ENCODE measurements around the gene KLHDC10. TPM values are rescaled to one million over a fixed set of nuclear protein-coding genes. Genes with fewer than 3 reads are reported as not detected.
A peak's percentile ranks its signal among the peaks of the same experiment; 100 is the strongest.

KLHDC10 gene
- total and polyA plus RNA-seq, 4 experiments from 2014 or later, result 0.46 to 22.3 (median 11.7) TPM

DNA sequence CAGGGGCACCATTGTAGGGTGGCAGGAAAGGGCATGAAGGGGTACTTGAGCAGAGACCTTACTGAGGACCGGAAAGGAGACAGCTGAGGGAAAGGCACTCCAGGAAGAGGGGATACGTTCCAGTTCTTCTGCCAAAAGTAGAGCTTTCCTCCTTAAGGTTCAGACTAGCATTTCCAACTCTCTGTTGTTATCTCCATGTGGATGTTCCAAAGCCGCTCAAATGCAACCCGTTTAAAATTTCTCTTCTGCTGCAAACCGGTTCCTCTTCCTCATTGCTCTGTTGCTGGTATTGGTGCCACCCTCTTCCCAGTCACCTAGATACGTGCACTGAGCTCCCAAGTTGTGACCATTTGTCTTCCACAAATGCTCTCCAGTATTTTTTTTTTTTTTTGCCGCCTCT is 87.4 kb downstream of the KLHDC10 start:
- Histone ChIP-seq H3K36me3 (ENCODE audit: insufficient read depth, low read length) (peaks cover 4% of the 10 kb centered on the region), H3K27me3 (ENCODE audit: insufficient read depth, low read length) (no peaks in the 10 kb centered on the region), H3K4me1 (ENCODE audit: insufficient read depth, low read length) (peaks cover 4% of the 10 kb centered on the region), H3K27ac (ENCODE audit: low read depth, low read length) (no peak overlapping the region), H3K4me3 (ENCODE audit: low read length in 2 of 2) (no peak overlapping the region), H3K9me3 (ENCODE audit: control insufficient read depth in 1 of 2, low read length in 2 of 2) (no peaks in the 10 kb centered on the region)
- Mint-ChIP-seq H3K4me3 (no peak overlapping the region), H3K9me3 (peaks cover 0 to 41% (median 19%) of the 10 kb centered on the region in 8 donors), H3K36me3 (peaks cover 39 to 42% of the 10 kb centered on the region in 2 donors), H3K27me3 (peaks cover 0 to 2% of the 10 kb centered on the region in 2 donors), H3K4me1 (no peaks in the 10 kb centered on the region), H3K27ac (no peak overlapping the region)
- ChIA-PET CTCF (ENCODE audit: partially characterized antibody) (no interaction called here), POLR2A (ENCODE audit: partially characterized antibody) (no interaction called here)
- no peak for DNase-seq
- intact Hi-C loops (cut with micrococcal nuclease), result no loop called here

DNA sequence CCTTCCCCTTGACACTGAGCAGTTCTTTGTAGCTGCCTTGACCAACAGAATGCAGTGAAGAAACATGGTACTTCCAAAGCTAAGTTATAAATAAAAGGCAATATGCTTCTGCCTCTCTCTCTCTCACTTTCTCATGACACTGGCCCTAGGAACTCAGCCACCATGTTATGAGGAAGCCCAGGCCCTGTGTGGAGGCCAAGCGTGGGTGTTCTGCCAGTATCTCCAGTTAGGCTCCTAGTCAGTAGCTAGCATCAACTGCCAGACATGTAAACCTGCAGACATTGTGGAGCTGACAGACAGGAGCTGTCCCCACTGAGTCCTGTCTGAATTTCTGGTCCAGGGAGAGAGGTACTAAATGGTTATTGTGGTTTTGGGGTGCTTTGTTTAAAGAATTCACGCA is 89.7 kb downstream of the KLHDC10 start:
- no peak overlapping the region for H3K27ac ChIP-seq (ENCODE audit: low read depth, low read length)
- peaks cover 58 to 60% of the 10 kb centered on the region in 2 donors for H3K36me3 Mint-ChIP-seq
- no peaks in the 10 kb centered on the region for H3K4me1 Mint-ChIP-seq
- H3K9me3 ChIP-seq (ENCODE audit: control insufficient read depth in 1 of 2, low read length in 2 of 2), result no peaks in the 10 kb centered on the region
- intact Hi-C loops (cut with micrococcal nuclease), result no loop called here
- H3K9me3 Mint-ChIP-seq, result peaks cover 0 to 41% (median 19%) of the 10 kb centered on the region in 8 donors
- POLR2A ChIA-PET (ENCODE audit: partially characterized antibody), result no interaction called here
- H3K27me3 ChIP-seq (ENCODE audit: insufficient read depth, low read length), result no peaks in the 10 kb centered on the region
- peak overlapping the region in 1 of 7 donors; percentile 13 for H3K27ac Mint-ChIP-seq
- DNase-seq, result no peak
- no peaks in the 10 kb centered on the region for H3K4me1 ChIP-seq (ENCODE audit: insufficient read depth, low read length)
- H3K36me3 ChIP-seq (ENCODE audit: insufficient read depth, low read length), result peaks cover 17% of the 10 kb centered on the region
- CTCF ChIA-PET (ENCODE audit: partially characterized antibody), result no interaction called here
- H3K27me3 Mint-ChIP-seq, result peaks cover 0 to 2% of the 10 kb centered on the region in 2 donors
- H3K4me3 ChIP-seq (ENCODE audit: low read length in 2 of 2), result no peak overlapping the region
- no peak overlapping the region for H3K4me3 Mint-ChIP-seq

DNA sequence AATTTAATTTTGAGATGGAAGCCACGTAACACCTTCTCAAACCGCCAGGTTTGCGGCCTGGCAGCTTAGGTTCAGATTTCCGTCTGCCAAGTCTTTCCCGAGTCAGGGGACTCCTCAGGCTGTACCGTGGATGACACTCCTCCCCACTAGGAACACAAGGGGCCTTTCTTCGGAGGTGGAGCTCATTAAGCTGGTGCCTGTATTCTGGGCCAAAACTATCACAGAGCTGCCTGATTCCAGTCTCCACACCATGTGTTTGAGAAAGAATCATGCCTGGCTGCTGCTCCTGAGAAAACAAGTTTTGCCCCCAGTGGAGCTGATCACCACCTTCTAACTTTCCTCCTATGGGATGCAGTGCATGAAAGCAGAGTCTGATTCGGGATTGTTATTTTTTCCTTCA is 90.1 kb downstream of the KLHDC10 start:
- H3K27ac Mint-ChIP-seq, result no peak overlapping the region
- intact Hi-C loops (cut with micrococcal nuclease), result no loop called here
- H3K4me3 ChIP-seq (ENCODE audit: low read length in 2 of 2), result no peak overlapping the region
- H3K4me1 ChIP-seq (ENCODE audit: insufficient read depth, low read length), result no peaks in the 10 kb centered on the region
- DNase-seq, result no peak
- no peak overlapping the region for H3K4me3 Mint-ChIP-seq
- POLR2A ChIA-PET (ENCODE audit: partially characterized antibody), result no interaction called here
- no peaks in the 10 kb centered on the region for H3K4me1 Mint-ChIP-seq
- H3K9me3 ChIP-seq (ENCODE audit: control insufficient read depth in 1 of 2, low read length in 2 of 2), result no peaks in the 10 kb centered on the region
- no peak overlapping the region for H3K27ac ChIP-seq (ENCODE audit: low read depth, low read length)
- H3K9me3 Mint-ChIP-seq, result peaks cover 0 to 40% (median 18%) of the 10 kb centered on the region in 8 donors
- H3K27me3 Mint-ChIP-seq, result peaks cover 0 to 2% of the 10 kb centered on the region in 2 donors
- CTCF ChIA-PET (ENCODE audit: partially characterized antibody), result no interaction called here
- H3K27me3 ChIP-seq (ENCODE audit: insufficient read depth, low read length), result no peaks in the 10 kb centered on the region
- H3K36me3 Mint-ChIP-seq, result peaks cover 62 to 65% of the 10 kb centered on the region in 2 donors
- H3K36me3 ChIP-seq (ENCODE audit: insufficient read depth, low read length), result peaks cover 19% of the 10 kb centered on the region

DNA sequence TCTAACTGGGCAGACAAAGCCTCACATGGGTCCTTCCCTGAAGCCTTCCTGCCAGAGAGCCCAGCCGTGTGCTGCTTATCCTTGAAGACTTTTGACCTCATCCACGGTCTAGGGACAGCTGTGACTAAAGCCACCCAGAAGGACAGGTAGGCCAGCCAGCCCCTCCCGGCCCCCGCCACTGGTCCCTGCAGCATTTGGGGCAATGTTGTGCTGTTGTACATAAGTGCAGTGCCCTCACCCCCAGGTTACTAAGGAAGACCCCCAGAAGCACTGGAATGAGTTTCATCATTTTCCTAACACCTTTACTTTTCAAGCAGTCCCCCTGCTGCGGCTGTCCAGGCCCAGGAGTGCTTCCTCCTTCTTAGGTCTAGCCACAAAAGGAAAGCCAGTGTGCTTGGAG is 91.9 kb downstream of the KLHDC10 start:
- H3K9me3 Mint-ChIP-seq, result peaks cover 0 to 29% (median 13%) of the 10 kb centered on the region in 8 donors
- H3K4me1 Mint-ChIP-seq, result no peaks in the 10 kb centered on the region
- no peak for DNase-seq
- CTCF ChIA-PET (ENCODE audit: partially characterized antibody), result interaction anchor here (1.3 kb wide), 1 partner anchor 20 kb away, joined by 3 read pairs; no protein-coding TSS in a partner anchor
- no peak overlapping the region for H3K27ac Mint-ChIP-seq
- no peaks in the 10 kb centered on the region for H3K4me1 ChIP-seq (ENCODE audit: insufficient read depth, low read length)
- no peaks in the 10 kb centered on the region for H3K27me3 ChIP-seq (ENCODE audit: insufficient read depth, low read length)
- POLR2A ChIA-PET (ENCODE audit: partially characterized antibody), result interaction anchor here (0.7 kb wide), 1 partner anchor 917 kb away, joined by 3 read pairs; no protein-coding TSS in a partner anchor
- H3K4me3 ChIP-seq (ENCODE audit: low read length in 2 of 2), result no peak overlapping the region
- no peak overlapping the region for H3K4me3 Mint-ChIP-seq
- peaks cover 19% of the 10 kb centered on the region for H3K36me3 ChIP-seq (ENCODE audit: insufficient read depth, low read length)
- peaks cover 63 to 70% of the 10 kb centered on the region in 2 donors for H3K36me3 Mint-ChIP-seq
- H3K9me3 ChIP-seq (ENCODE audit: control insufficient read depth in 1 of 2, low read length in 2 of 2), result no peaks in the 10 kb centered on the region
- intact Hi-C loops (cut with micrococcal nuclease), result no loop called here
- H3K27ac ChIP-seq (ENCODE audit: low read depth, low read length), result no peak overlapping the region
- no peaks in the 10 kb centered on the region for H3K27me3 Mint-ChIP-seq

DNA sequence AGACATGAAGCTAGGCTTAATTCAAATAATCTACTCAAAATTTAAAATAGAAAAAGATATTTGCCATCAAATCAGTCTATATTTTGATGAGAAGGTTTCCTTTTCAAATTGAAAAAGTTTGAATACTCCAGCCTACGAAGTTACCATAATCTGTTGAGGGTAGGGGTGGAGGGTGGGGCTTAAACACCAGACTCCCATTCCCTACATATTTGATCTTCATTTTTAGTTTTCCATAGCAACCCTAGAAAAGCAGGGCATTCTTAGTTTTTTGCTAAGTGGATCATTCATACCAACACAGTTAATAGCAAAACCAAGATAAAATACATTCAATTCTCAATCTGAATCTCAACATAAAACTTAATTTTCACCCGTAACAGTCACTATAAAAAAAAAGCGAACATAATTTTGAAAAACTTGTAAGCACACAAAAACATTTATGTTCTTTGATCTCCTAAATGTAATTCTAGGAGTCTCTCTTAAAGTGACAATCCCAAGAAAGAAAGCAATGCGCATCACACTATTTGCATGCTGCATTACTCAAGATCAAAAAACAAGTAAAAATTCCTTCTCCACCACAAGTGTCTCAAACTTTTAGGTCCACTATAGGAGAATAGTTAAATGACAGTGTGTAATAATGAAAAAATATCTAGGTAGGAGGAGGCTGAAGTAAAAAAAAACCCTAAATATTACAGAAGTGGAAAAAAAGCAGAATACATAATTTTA is 104.1 kb downstream of the KLHDC10 start:
- Histone ChIP-seq H3K4me3 (ENCODE audit: low read length in 2 of 2) (no peak overlapping the region), H3K4me1 (ENCODE audit: insufficient read depth, low read length) (no peaks in the 10 kb centered on the region), H3K9me3 (ENCODE audit: control insufficient read depth in 1 of 2, low read length in 2 of 2) (no peaks in the 10 kb centered on the region), H3K27ac (ENCODE audit: low read depth, low read length) (no peak overlapping the region), H3K36me3 (ENCODE audit: insufficient read depth, low read length) (peaks cover 47% of the 10 kb centered on the region), H3K27me3 (ENCODE audit: insufficient read depth, low read length) (no peaks in the 10 kb centered on the region)
- Mint-ChIP-seq H3K4me3 (no peak overlapping the region), H3K9me3 (no peaks in the 10 kb centered on the region), H3K27me3 (no peaks in the 10 kb centered on the region), H3K36me3 (peaks cover 44 to 68% of the 10 kb centered on the region in 2 donors), H3K4me1 (peaks cover 0 to 2% (median 0%) of the 10 kb centered on the region in 4 donors), H3K27ac (no peak overlapping the region)
- DNase-seq, result no peak
- ChIA-PET POLR2A (ENCODE audit: partially characterized antibody) (no interaction called here), CTCF (ENCODE audit: partially characterized antibody) (no interaction called here)
- intact Hi-C loops (cut with micrococcal nuclease), result no loop called here

DNA sequence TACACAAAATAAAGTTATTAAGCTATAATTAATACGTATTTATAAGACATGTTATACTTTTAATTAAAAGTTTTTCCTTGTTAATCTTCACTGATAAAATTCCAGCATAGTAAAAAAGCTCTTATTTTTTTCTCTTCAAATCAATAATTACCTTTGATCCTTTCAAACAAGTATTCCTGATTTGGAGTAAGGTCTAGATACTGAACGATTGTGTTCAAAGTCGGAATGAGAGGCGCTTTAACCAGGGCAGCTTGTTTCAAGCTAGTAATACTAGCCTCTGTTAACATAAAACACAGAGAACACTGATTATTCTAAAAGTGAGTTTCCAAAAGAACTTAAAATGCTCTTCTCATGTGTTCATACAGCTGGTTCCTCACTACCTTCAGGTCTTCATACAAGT is 107.9 kb downstream of the KLHDC10 start:
- Mint-ChIP-seq H3K4me1 (peaks cover 0 to 6% (median 3%) of the 10 kb centered on the region in 4 donors), H3K27me3 (no peaks in the 10 kb centered on the region), H3K9me3 (no peaks in the 10 kb centered on the region), H3K4me3 (no peak overlapping the region), H3K36me3 (peaks cover 51 to 70% of the 10 kb centered on the region in 2 donors), H3K27ac (no peak overlapping the region)
- ChIA-PET CTCF (ENCODE audit: partially characterized antibody) (interaction anchor here (1.4 kb wide), 1 partner anchor 580 kb away, joined by 3 read pairs; no protein-coding TSS in a partner anchor), POLR2A (ENCODE audit: partially characterized antibody) (no interaction called here)
- Histone ChIP-seq H3K36me3 (ENCODE audit: insufficient read depth, low read length) (peaks cover 52% of the 10 kb centered on the region), H3K9me3 (ENCODE audit: control insufficient read depth in 1 of 2, low read length in 2 of 2) (no peaks in the 10 kb centered on the region), H3K4me1 (ENCODE audit: insufficient read depth, low read length) (no peaks in the 10 kb centered on the region), H3K4me3 (ENCODE audit: low read length in 2 of 2) (no peak overlapping the region), H3K27ac (ENCODE audit: low read depth, low read length) (no peak overlapping the region), H3K27me3 (ENCODE audit: insufficient read depth, low read length) (no peaks in the 10 kb centered on the region)
- no peak for DNase-seq
- intact Hi-C loops (cut with micrococcal nuclease), result no loop called here

DNA sequence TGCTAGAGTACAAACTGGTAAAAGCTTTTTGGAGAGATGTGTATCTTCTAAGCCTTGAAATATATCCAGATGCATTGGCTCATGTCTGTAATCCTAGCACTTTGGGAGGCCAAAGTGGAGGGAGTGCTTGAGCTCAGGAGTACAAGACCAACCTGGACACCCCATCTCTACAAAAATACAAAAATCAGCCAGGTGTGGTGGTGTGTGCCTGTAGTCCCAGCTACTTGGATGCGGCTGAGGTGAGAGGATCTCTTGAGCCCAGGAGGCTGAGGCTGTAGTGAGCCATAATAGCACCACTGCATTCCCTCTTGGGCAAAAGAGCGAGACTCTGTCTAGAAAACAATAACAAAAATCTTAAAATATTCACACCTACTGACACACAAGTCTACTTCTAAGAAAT is 109.3 kb downstream of the KLHDC10 start:
- Histone ChIP-seq H3K4me3 (ENCODE audit: low read length in 2 of 2) (no peak overlapping the region), H3K36me3 (ENCODE audit: insufficient read depth, low read length) (peaks cover 44% of the 10 kb centered on the region), H3K27ac (ENCODE audit: low read depth, low read length) (no peak overlapping the region), H3K4me1 (ENCODE audit: insufficient read depth, low read length) (no peaks in the 10 kb centered on the region), H3K9me3 (ENCODE audit: control insufficient read depth in 1 of 2, low read length in 2 of 2) (no peaks in the 10 kb centered on the region), H3K27me3 (ENCODE audit: insufficient read depth, low read length) (no peaks in the 10 kb centered on the region)
- Mint-ChIP-seq H3K4me1 (peaks cover 0 to 6% (median 5%) of the 10 kb centered on the region in 4 donors), H3K4me3 (no peak overlapping the region), H3K27me3 (no peaks in the 10 kb centered on the region), H3K9me3 (no peaks in the 10 kb centered on the region), H3K27ac (no peak overlapping the region), H3K36me3 (peaks cover 48 to 64% of the 10 kb centered on the region in 2 donors)
- POLR2A ChIA-PET (ENCODE audit: partially characterized antibody), result no interaction called here
- intact Hi-C loops (cut with micrococcal nuclease), result no loop called here
- CTCF ChIA-PET (ENCODE audit: partially characterized antibody), result no interaction called here
- no peak for DNase-seq
